DMS53 treated with DMSO at 0.1 percent for 48 hours (cell line): ENCODE measurements around the gene ANKDD1B.
A peak's percentile ranks its signal among the peaks of the same experiment; 100 is the strongest.
"Not testable (repeated sequence)": the region's sequence is repeated elsewhere in the genome, so short reads cannot be mapped to it uniquely, and the experiment has no call there.

Experiments used
- DNase-seq: peaks from one replicate; lab custom pipeline; 2025; ENCODE audit not compliant: unreplicated experiment; lab: John Stamatoyannopoulos, UW

Gene ANKDD1B

DNA sequence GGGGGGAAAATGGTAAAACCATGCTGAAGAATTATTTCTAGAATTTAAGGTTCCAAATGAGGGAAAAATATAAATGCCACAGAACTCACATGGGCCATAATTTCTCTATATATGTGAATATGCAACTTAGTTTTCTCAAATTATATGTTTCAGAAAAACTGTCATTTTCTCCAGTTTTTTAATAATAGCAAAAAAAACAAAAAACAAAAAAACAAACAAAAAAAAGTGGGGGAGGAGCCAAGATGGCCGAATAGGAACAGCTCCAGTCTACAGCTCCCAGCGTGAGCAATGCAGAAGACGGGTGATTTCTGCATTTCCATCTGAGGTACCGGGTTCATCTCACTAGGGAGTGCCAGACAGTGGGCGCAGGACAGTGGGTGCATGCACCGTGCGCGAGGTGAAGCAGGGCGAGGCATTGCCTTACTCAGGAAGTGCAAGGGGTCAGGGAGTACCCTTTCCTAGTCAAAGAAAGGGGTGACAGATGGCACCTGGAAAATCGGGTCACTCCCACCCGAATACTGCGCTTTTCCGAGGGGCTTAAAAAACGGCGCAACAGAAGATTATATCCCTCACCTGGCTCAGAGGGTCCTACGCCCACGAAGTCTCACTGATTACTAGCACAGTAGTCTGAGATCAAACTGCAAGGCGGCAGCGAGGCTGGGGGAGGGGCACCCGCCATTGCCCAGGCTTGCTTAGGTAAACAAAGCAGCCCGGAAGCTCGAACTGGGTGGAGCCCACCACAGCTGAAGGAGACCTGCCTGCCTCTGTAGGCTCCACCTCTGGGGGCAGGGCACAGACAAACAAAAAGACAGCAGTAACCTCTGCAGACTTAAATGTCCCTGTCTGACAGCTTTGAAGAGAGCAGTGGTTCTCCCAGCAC, 84.5 kb downstream of the ANKDD1B start:
- not testable (repeated sequence) for DNase-seq

DNA sequence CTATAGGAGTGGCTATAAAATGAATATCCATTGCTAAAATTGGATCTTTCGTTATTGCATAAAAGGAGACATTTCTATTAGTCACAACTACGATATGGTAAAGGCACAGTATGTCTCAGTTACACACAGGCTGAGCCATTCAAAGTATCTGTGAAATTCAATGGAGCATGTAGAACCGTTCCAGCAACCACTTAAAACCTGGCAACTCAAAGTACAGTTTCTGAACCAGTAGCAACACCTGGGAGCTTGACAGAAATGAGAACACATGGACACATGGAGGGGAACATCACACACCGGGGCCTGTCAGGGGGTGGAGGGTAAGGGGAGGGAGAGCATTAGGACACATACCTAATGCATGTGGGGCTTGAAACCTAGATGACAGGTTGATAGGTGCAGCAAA, 90.6 kb downstream of the ANKDD1B start:
- DNase-seq, result no peak

DNA sequence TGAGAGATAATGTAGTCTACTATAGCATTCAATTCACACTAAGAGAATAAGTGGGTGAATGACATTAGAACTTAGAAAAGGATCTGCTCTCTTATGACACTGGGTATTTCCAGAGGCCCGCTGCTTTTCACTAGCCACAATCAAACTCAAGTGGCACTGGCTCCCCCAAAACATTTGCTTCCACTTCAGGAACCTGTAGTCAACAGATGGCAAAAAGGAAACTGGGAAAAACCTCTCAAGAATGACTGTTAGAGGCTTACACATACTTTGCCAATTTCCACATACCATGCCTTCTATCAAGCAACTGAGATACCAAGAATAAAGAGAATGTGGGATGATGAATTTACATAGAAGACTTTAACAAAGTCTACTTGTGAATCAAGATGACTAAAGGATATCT, 94.8 kb downstream of the ANKDD1B start:
- no peak for DNase-seq

DNA sequence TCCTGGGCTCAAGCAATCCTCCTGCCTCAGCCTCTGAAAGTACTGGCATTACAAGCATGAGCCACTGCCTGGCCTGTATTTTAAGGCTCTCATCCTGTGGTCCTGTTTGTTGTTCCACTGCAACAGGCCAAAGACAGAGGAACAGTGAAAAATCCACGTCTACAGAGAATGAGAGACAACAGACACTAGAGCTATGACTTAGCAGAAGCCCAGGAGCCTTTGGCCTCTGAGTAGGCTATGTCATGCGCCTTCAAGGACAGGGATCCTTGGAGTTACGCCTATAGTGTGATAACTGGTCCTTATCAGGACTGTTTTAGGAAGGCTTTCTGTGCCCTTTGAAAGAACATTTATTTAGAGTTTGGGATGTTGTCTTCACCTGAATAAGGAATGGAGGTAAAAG, 95.5 kb downstream of the ANKDD1B start:
- no peak for DNase-seq

DNA sequence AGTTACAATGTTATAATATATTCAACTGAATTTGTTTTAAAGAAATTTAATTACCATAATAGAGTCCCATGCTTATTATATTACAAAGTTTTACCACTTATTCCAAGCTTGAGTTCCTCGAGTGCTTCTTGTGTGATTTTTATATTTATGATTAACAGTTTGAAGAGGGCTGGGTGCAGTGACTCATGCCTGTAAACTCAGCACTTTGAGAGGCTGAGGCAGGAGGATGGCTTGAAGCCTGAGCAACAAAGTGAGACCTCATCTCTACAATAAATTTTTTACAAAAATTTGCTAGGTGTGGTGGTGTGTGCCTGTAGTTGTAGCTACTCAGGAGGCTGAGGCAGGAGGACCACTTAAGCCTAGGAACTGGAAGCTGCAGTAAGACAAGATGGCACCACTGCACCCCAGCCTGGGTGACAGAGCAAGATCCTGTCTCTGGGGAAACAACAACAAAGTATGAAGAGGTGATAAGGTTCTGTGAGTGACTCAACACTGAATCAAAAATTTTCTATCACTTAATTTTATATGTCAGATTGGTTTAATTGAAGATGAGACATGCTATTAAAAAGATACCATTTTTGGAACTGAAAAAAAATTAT, 96.8 kb downstream of the ANKDD1B start:
- DNase-seq, result no peak

DNA sequence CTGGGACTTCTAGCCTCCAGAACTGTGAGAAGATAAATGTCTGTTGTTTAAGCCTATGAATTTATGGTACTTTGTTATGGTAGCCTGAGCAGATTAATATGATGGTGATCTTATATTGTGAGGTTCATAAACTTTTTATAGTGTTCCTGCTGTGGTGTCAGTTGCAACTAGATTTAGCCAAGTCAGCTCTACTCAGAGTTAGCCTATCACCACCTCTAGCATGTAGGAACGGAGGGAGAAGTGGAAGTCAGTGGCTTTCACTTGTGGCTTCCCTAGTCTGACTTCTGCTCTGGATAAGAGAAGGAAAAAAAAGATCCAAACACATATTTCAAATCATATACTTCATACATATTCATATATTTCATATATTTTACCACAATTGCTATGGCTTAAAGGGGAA, 99.4 kb downstream of the ANKDD1B start:
- no peak for DNase-seq

DNA sequence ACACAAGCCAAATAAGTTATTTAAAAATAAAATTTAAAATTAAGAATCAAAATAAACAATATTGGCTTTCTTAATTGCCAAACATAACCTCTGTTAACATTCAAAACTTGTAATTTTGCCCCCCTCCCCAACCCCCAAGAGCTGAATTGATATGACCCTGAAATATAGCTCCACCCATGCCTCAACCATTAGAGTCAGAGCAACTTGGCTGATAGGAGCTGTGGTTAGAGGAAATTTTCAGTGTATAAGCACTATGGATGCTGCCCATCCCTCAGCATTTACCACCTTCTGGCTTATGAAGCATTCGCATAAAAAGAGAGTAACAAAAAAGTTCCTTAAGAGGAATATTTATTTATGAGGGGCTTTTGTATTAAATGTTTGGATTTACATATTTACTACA, 99.9 kb downstream of the ANKDD1B start:
- DNase-seq, result no peak

DNA sequence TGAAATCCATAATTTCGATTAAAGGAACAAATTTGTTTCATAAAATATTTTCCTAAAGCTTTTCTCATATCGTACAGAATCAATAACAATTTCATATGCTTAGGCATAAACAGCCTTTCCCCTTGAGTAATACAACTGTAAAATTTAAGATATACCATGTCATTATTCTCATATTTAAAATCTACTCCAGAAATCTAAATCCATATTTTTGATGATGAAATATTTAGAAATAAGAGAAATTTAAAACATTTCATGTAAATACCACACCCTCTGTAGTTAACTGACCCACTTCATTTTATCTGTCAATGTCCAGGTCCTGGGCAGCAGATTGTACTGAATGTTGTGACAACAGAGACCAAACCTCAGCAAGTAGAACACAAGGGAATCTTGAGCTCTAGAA, 100.8 kb downstream of the ANKDD1B start:
- no peak for DNase-seq

DNA sequence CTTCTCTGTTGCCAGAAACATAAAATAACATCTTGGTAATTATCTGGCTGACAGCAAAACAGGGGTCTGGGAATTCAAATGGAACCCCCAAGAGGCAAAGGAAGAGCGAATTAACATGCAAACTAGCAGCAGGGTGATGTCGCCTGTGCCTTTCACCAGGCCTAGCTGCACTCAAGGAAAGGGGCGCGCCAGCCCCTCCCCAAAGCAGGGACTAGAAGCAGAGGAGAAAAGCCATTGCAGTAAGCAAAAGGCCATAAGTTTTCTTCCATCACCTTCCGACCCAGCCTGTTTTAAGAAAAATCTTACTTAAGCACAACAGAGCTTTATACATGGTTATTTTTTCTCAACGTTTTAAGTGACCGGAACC, 105.4 kb downstream of the ANKDD1B start:
- no peak for DNase-seq

DNA sequence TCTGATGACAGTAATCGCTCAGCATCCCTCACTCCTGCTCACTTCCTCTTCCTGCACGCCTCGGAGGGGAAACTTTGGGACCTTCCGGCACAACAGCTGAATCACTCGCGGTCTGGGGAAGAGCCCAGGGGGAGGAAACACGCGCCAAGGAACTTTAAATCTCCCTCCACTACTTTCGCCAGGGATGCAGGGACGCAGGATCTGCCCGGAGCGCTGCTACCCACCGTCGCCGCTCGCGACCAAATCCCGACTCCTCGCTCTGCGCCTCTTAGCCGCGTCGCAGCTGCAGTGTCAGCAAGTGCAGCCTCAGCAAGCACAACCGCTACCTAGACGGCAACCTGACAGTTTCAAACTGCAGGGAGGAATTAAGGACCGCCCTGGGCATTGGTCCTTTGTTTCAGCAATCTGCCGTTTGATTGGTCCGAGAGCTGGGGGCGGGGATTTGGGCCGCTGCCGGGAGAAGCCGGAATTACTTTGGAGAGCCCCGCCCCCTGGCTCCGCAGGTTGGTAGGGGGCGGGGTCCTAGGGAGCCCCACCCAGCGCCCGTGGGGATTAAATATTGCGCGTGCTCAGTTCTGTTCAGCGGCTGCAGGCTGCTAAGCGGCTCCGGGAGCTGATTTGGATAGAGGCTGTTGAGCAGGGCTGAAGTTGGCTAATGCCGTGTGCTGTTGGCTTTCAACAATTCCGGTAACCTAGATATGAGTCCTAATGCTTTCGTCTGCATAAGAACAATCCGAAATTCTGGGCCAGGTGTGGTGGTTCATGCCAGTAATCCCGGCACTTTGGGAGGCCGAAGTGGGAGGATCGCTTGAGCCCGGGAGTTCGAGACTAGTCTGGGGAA, 106.0 kb downstream of the ANKDD1B start, which contains the start of gene POC5:
Gene POC5 (minus strand): TSS at position 356 of the 841 bp plus-strand sequence. CDS start 4,500 bp downstream, outside the sequence.
- DNase-seq, result peak; percentile 98

DNA sequence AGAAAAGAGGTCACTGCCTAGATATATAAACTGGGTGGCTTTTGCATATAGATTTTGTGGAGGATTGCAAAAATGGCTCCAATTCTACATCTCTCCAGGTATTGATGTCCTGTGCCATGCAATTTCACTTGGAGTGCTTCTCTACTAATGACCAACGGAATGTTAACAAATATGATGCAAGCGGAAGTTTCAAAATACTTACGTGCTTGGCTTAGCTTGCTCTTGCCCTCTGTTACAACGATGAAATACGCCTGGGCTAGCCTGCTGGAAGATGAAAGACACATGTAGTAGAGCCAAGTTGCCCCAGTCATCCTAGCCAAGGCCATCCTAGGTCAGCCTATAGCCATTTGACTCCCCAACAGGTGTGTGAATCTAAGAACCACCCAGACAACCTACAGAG, 109.6 kb downstream of the ANKDD1B start:
- DNase-seq, result no peak
